DOHH2 (cell line): ENCODE measurements around the gene INHBE.
"Not testable (repeated sequence)": the region's sequence is repeated elsewhere in the genome, so short reads cannot be mapped to it uniquely, and the experiment has no call there.

Source experiments
- H3F3A ChIP-seq: fragments of 200-600 bp; sonication (generic), shearing (Covaris generic); 2 replicates; pipeline ENCODE4 v1.6.0; 2016; ENCODE audit warnings: antibody characterized with exemption, mild to moderate bottlenecking; ENCODE audit not compliant: control insufficient read depth, insufficient read depth
- H3K27ac ChIP-seq: fragments of 200-600 bp; sonication (generic); 2 replicates; pipeline ENCODE4 v1.5.1; 2014; ENCODE audit warnings: low read depth, mild to moderate bottlenecking, low read length, moderate library complexity
- H3K27me3 ChIP-seq: fragments of 200-600 bp; sonication (generic); 2 replicates; pipeline ENCODE4 v1.6.1; 2014; ENCODE audit warnings: mild to moderate bottlenecking, low read length, mixed read lengths; ENCODE audit not compliant: control insufficient read depth
- H3K36me3 ChIP-seq: fragments of 200-600 bp; sonication (generic); 2 replicates; pipeline ENCODE4 v1.6.1; 2014; ENCODE audit warnings: mild to moderate bottlenecking, low read length, moderate library complexity, mixed read lengths; ENCODE audit not compliant: control insufficient read depth
- H3K4me1 ChIP-seq: fragments of 200-600 bp; sonication (generic); 2 replicates; pipeline ENCODE4 v1.6.1; 2014; ENCODE audit warnings: mild to moderate bottlenecking, low read length, mixed read lengths; ENCODE audit not compliant: control insufficient read depth
- H3K4me2 ChIP-seq: fragments of 200-600 bp; sonication (generic); 2 replicates; pipeline ENCODE4 v1.6.0; 2014; ENCODE audit warnings: mild to moderate bottlenecking, low read length, moderate library complexity
- H3K4me3 ChIP-seq: fragments of 200-600 bp; sonication (generic); 2 replicates; pipeline ENCODE4 v1.5.1; 2014; ENCODE audit warnings: mild to moderate bottlenecking, low read length, mixed read lengths
- H3K79me2 ChIP-seq: fragments of 200-600 bp; sonication (generic); 2 replicates; pipeline ENCODE4 v1.6.1; 2014; ENCODE audit warnings: mild to moderate bottlenecking, low read length, mixed read lengths; ENCODE audit not compliant: control insufficient read depth
- H3K9me2 ChIP-seq: fragments of 200-600 bp; sonication (generic); replicated peaks from 2 replicates; pipeline ENCODE4 v1.6.1; 2014; ENCODE audit warnings: mild to moderate bottlenecking, low read length, mixed read lengths; ENCODE audit not compliant: control insufficient read depth
- H3K9me3 ChIP-seq: fragments of 200-600 bp; sonication (generic); 2 replicates; pipeline ENCODE4 v1.6.1; 2014; ENCODE audit warnings: antibody characterized with exemption, low read length, mixed read lengths; ENCODE audit not compliant: control insufficient read depth, insufficient read depth
- H4K20me1 ChIP-seq: fragments of 200-600 bp; sonication (generic); 2 replicates; pipeline ENCODE4 v1.6.0; 2014; ENCODE audit warnings: low read depth, mild to moderate bottlenecking, antibody characterized with exemption, low read length, moderate library complexity; ENCODE audit not compliant: control insufficient read depth, insufficient read depth
- EZH2phosphoT487 ChIP-seq: fragments of 200-600 bp; sonication (generic); IDR thresholded peaks from 2 replicates; pipeline ENCODE4 v1.6.1; 2017; ENCODE audit warnings: borderline replicate concordance, mild to moderate bottlenecking, antibody characterized with exemption, low read length, moderate library complexity, mixed read lengths
- TF ChIP-seq, protein P1 (sequence below): fragments of 200-600 bp; sonication (generic); IDR thresholded peaks from one replicate; pipeline ENCODE4 v1.5.1; 2014; ENCODE audit warnings: antibody characterized with exemption, mild to moderate bottlenecking, low read depth, low read length; ENCODE audit not compliant: poor library complexity, severe bottlenecking

INHBE gene

GRCh38 chr12:57435293-57435692 is 19.8 kb upstream of the INHBE start:
- no peaks in the 10 kb centered on the region for H3F3A ChIP-seq
- peaks cover 1% of the 10 kb centered on the region for H3K79me2 ChIP-seq
- no peak for TF ChIP-seq EZH2phosphoT487
- TF ChIP-seq, protein P1, sequence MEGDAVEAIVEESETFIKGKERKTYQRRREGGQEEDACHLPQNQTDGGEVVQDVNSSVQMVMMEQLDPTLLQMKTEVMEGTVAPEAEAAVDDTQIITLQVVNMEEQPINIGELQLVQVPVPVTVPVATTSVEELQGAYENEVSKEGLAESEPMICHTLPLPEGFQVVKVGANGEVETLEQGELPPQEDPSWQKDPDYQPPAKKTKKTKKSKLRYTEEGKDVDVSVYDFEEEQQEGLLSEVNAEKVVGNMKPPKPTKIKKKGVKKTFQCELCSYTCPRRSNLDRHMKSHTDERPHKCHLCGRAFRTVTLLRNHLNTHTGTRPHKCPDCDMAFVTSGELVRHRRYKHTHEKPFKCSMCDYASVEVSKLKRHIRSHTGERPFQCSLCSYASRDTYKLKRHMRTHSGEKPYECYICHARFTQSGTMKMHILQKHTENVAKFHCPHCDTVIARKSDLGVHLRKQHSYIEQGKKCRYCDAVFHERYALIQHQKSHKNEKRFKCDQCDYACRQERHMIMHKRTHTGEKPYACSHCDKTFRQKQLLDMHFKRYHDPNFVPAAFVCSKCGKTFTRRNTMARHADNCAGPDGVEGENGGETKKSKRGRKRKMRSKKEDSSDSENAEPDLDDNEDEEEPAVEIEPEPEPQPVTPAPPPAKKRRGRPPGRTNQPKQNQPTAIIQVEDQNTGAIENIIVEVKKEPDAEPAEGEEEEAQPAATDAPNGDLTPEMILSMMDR, result no peak
- peaks cover 10% of the 10 kb centered on the region for H3K4me1 ChIP-seq
- no peaks in the 10 kb centered on the region for H3K9me2 ChIP-seq
- H3K27ac ChIP-seq, result no peak overlapping the region
- no peaks in the 10 kb centered on the region for H4K20me1 ChIP-seq
- H3K4me3 ChIP-seq, result no peak overlapping the region
- H3K27me3 ChIP-seq, result peaks cover 9% of the 10 kb centered on the region; the same call in 1 of the 2 replicates
- no peaks in the 10 kb centered on the region for H3K9me3 ChIP-seq
- H3K36me3 ChIP-seq, result no peaks in the 10 kb centered on the region
- no peak overlapping the region for H3K4me2 ChIP-seq

- no peaks in the 10 kb centered on the region for H3K4me1 ChIP-seq
- peaks cover 9% of the 10 kb centered on the region; the same call in 1 of the 2 replicates for H3K27me3 ChIP-seq
- no peak for TF ChIP-seq EZH2phosphoT487
- TF ChIP-seq, protein P1, result no peak
- H4K20me1 ChIP-seq, result no peaks in the 10 kb centered on the region
- no peak overlapping the region for H3K27ac ChIP-seq
- no peaks in the 10 kb centered on the region for H3K36me3 ChIP-seq
- H3F3A ChIP-seq, result no peaks in the 10 kb centered on the region
- H3K9me2 ChIP-seq, result no peaks in the 10 kb centered on the region
- no peak overlapping the region for H3K4me2 ChIP-seq
- H3K9me3 ChIP-seq, result no peaks in the 10 kb centered on the region
- no peak overlapping the region for H3K4me3 ChIP-seq
- no peaks in the 10 kb centered on the region for H3K79me2 ChIP-seq
These were observed 16.7 kb upstream of the INHBE start for GRCh38 chr12:57438400-57438799.

GRCh38 chr12:57439762-57440266 is 15.3 kb upstream of the INHBE start:
- H3K4me2 ChIP-seq, result no peak overlapping the region
- no peaks in the 10 kb centered on the region for H3K9me2 ChIP-seq
- H3K4me1 ChIP-seq, result no peaks in the 10 kb centered on the region
- H3K9me3 ChIP-seq, result no peaks in the 10 kb centered on the region
- peaks cover 9% of the 10 kb centered on the region; the same call in 1 of the 2 replicates for H3K27me3 ChIP-seq
- no peak overlapping the region for H3K4me3 ChIP-seq
- no peaks in the 10 kb centered on the region for H3F3A ChIP-seq
- H3K79me2 ChIP-seq, result no peaks in the 10 kb centered on the region
- H4K20me1 ChIP-seq, result no peaks in the 10 kb centered on the region
- no peak overlapping the region for H3K27ac ChIP-seq
- no peaks in the 10 kb centered on the region for H3K36me3 ChIP-seq
- TF ChIP-seq, protein P1, result no peak
- no peak for TF ChIP-seq EZH2phosphoT487

GRCh38 chr12:57441393-57441792 is 13.7 kb upstream of the INHBE start:
- H3K27ac ChIP-seq, H3F3A ChIP-seq, H3K4me2 ChIP-seq, H3K4me3 ChIP-seq, H3K9me3 ChIP-seq, H3K4me1 ChIP-seq, H4K20me1 ChIP-seq, H3K36me3 ChIP-seq, H3K9me2 ChIP-seq, H3K27me3 ChIP-seq, H3K79me2 ChIP-seq: not testable (repeated sequence)
